HUES6 (cell line): ENCODE measurements around the gene ITPK1.

Experiments used
- H3K27ac ChIP-seq: 2 replicates; pipeline ENCODE4 v1.7.0; 2013; ENCODE audit warnings: low read depth, mild to moderate bottlenecking, low read length, inconsistent platforms
- H3K27me3 ChIP-seq: 2 replicates; pipeline ENCODE4 v1.6.1; 2013; ENCODE audit warnings: low read length; ENCODE audit not compliant: control insufficient read depth, insufficient read depth
- H3K36me3 ChIP-seq: 2 replicates; pipeline ENCODE4 v1.6.1; 2013; ENCODE audit warnings: low read length; ENCODE audit not compliant: control insufficient read depth, insufficient read depth
- H3K4me1 ChIP-seq: 2 replicates; pipeline ENCODE4 v1.6.1; 2013; ENCODE audit warnings: low read length; ENCODE audit not compliant: control insufficient read depth, insufficient read depth
- H3K4me3 ChIP-seq: 2 replicates; pipeline ENCODE4 v1.5.1; 2013; ENCODE audit warnings: low read depth, low read length
- H3K9ac ChIP-seq: one replicate; pipeline ENCODE4 v1.6.1; 2013; ENCODE audit warnings: mild to moderate bottlenecking, low read length
- H3K9me3 ChIP-seq: 2 replicates; pipeline ENCODE4 v1.6.1; 2013; ENCODE audit warnings: low read depth, low read length; ENCODE audit not compliant: control insufficient read depth, insufficient read depth

Gene ITPK1

DNA sequence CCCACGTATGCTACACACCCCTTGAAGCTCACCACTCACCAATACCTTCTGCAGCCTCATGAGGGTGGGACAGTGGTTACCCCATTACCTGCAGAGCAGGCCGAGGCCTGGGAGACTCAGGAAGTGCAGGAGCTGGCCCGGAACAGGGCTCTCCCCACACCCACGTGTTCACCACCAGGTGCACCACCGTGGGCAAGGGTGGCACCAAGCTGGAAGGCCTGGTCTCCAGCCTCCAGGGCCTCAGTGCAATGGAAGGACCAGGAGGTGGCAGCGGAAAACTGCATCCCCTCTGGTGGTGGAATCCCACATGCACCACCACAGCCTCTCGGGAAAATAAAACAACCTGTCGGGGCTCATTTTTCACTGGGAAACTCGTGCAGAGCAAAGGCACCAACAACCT, 36.4 kb downstream of the ITPK1 start:
- Histone ChIP-seq H3K27ac (no peak overlapping the region), H3K36me3 (no peaks in the 10 kb centered on the region), H3K9ac (no peak overlapping the region), H3K4me3 (no peak overlapping the region), H3K9me3 (no peaks in the 10 kb centered on the region), H3K4me1 (peaks cover 7% of the 10 kb centered on the region; the same call in 1 of the 2 replicates), H3K27me3 (no peaks in the 10 kb centered on the region)

- no peak overlapping the region for H3K27ac ChIP-seq
- H3K4me1 ChIP-seq: peaks cover 7% of the 10 kb centered on the region; the same call in 1 of the 2 replicates
- no peaks in the 10 kb centered on the region for H3K27me3 ChIP-seq
- H3K9me3 ChIP-seq: no peaks in the 10 kb centered on the region
- no peak overlapping the region for H3K4me3 ChIP-seq
- H3K9ac ChIP-seq: no peak overlapping the region
- H3K36me3 ChIP-seq: no peaks in the 10 kb centered on the region
Observed at GRCh38 chr14:93078870-93079269, 36.9 kb downstream of the ITPK1 start.

GRCh38 chr14:93076755-93077154, 39.0 kb downstream of the ITPK1 start:
- no peaks in the 10 kb centered on the region for H3K36me3 ChIP-seq
- H3K4me3 ChIP-seq: no peak overlapping the region
- H3K4me1 ChIP-seq: peaks cover 7% of the 10 kb centered on the region; the same call in 1 of the 2 replicates
- no peaks in the 10 kb centered on the region for H3K27me3 ChIP-seq
- no peak overlapping the region for H3K9ac ChIP-seq
- no peak overlapping the region for H3K27ac ChIP-seq
- no peaks in the 10 kb centered on the region for H3K9me3 ChIP-seq

DNA sequence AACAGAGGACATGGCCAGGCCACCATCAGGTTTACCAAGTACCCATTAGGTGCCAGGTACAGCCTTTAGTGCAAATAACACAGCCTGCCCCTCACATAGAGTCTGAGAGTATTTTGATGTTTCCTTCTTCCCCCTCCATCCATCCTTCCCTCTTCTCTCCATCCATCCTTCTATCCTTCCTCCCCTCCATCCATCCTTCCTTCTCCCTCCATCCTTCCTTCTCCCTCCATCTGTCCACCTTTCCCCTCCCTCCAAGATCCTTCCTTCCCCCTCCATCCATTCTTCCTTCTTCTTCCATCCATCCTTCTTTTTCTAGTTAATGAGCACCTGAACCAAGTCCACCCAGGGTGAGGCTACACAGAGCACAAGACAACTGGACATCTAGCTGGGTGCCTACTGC, 39.8 kb downstream of the ITPK1 start:
- Histone ChIP-seq H3K4me1 (peaks cover 7% of the 10 kb centered on the region; the same call in 1 of the 2 replicates), H3K9me3 (no peaks in the 10 kb centered on the region), H3K4me3 (no peak overlapping the region), H3K27me3 (no peaks in the 10 kb centered on the region), H3K9ac (no peak overlapping the region), H3K27ac (no peak overlapping the region), H3K36me3 (no peaks in the 10 kb centered on the region)

- Histone ChIP-seq H3K9me3 (no peaks in the 10 kb centered on the region), H3K27ac (no peak overlapping the region), H3K9ac (no peak overlapping the region), H3K27me3 (no peaks in the 10 kb centered on the region), H3K4me1 (peaks cover 9% of the 10 kb centered on the region; the same call in 1 of the 2 replicates), H3K4me3 (no peak overlapping the region), H3K36me3 (no peaks in the 10 kb centered on the region)
Observed at GRCh38 chr14:93073910-93074769, 41.6 kb downstream of the ITPK1 start.

DNA sequence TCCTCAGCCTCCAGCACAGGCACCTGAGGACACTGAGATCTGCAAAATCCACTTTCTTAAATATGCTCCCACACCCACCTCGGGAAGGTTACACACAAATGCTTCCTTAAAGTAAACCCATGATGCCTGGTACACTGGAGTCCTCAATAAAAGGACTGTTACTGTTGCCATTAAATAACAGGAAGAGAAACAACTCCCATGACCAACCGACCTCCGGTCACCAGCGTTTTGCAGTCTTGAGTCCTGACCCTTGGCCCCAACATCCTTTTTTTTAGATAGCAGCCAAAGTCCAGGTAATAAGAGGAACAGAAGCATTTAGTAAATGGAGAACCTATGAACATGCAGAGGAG, 42.4 kb downstream of the ITPK1 start:
- Histone ChIP-seq H3K4me1 (0 out of 2 replicates have a peak, but pooled peaks cover 5% of the 10 kb centered on the region), H3K4me3 (no peak overlapping the region), H3K9ac (no peak overlapping the region), H3K9me3 (no peaks in the 10 kb centered on the region), H3K27me3 (no peaks in the 10 kb centered on the region), H3K27ac (no peak overlapping the region), H3K36me3 (no peaks in the 10 kb centered on the region)

DNA sequence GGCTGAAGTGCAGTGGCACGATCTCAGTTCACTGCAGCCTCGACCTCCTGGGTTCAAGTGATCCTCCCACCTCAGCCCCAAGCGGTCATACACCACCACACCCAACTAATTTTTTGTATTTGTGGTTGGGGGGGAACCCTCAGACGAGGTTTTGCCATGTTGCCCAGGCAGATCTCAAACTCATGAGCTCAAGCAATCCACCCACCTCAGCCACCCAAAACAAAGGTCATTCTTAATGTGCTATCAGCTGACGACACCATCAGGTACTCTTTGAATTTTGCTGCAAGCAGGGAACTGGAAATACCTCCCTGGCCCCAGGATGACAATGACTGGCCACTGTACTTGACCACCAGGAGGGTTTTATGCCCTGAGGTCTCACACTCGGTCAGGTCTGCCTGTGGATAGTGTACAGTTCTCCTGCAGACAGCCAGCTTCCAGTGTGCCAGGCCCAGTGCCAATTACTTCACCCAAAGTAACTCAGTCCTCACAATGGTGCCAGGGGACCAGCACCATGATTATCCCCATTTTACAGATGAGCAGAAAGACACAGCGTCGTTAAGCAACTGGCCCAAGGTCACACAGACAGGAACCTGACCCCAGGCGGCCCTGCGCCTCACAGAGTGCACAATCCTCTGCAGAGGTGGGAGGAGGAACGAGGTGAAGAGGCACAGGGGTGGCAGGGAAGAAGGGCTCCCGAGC, 42.9 kb downstream of the ITPK1 start:
- no peak overlapping the region for H3K4me3 ChIP-seq
- H3K27me3 ChIP-seq: no peaks in the 10 kb centered on the region
- H3K9me3 ChIP-seq: no peaks in the 10 kb centered on the region
- H3K4me1 ChIP-seq: 0 out of 2 replicates have a peak, but pooled peaks cover 5% of the 10 kb centered on the region
- no peak overlapping the region for H3K9ac ChIP-seq
- no peak overlapping the region for H3K27ac ChIP-seq
- no peaks in the 10 kb centered on the region for H3K36me3 ChIP-seq

DNA sequence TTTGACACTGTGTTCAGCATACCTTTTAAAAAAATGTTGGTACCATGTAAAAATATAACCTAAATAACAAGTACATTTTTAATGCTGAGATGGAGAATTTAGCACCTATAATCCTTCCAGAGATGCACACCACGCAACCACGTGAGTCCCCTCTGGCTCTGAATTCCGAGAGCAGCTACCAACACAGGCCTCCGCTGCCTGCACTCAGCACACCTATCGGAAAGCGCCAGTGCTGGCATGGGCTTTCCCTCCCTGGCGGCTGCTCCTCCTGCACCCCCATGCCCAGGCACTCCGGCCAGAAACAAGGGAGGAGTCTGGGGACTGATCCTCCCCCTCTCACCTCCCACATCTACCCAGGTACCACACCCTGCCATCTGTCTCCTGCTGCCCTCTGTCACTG, 47.0 kb downstream of the ITPK1 start:
- H3K4me3 ChIP-seq: no peak overlapping the region
- no peak overlapping the region for H3K27ac ChIP-seq
- H3K4me1 ChIP-seq: 0 out of 2 replicates have a peak, but pooled peaks cover 5% of the 10 kb centered on the region
- no peak overlapping the region for H3K9ac ChIP-seq
- H3K9me3 ChIP-seq: no peaks in the 10 kb centered on the region
- H3K27me3 ChIP-seq: no peaks in the 10 kb centered on the region
- H3K36me3 ChIP-seq: no peaks in the 10 kb centered on the region

GRCh38 chr14:93067088-93067487, 48.6 kb downstream of the ITPK1 start:
- 0 out of 2 replicates have a peak, but pooled peaks cover 5% of the 10 kb centered on the region for H3K4me1 ChIP-seq
- no peak overlapping the region for H3K4me3 ChIP-seq
- H3K27me3 ChIP-seq: no peaks in the 10 kb centered on the region
- H3K36me3 ChIP-seq: no peaks in the 10 kb centered on the region
- no peak overlapping the region for H3K27ac ChIP-seq
- no peak overlapping the region for H3K9ac ChIP-seq
- H3K9me3 ChIP-seq: no peaks in the 10 kb centered on the region

- Histone ChIP-seq H3K4me1 (peaks cover 6% of the 10 kb centered on the region), H3K27me3 (no peaks in the 10 kb centered on the region), H3K36me3 (no peaks in the 10 kb centered on the region), H3K27ac (no peak overlapping the region), H3K9me3 (no peaks in the 10 kb centered on the region), H3K9ac (no peak overlapping the region), H3K4me3 (no peak overlapping the region)
Observed at GRCh38 chr14:93065272-93065730, 50.4 kb downstream of the ITPK1 start.
